Epithelial cell of prostate (primary cell): ENCODE measurements around the gene HGS.

Experiments
- DNase-seq: peaks from one replicate; pipeline ENCODE4 v3.0.0-alpha.2; 2011; ENCODE audit warnings: low read depth, low spot score
- H3K27ac ChIP-seq: fragments of 450-650 bp; 2 replicates; pipeline ENCODE4 v1.5.1; 2017; ENCODE audit warnings: mild to moderate bottlenecking

The HGS gene

GRCh38 chr17:81715107-81715871 is 31.5 kb downstream of the HGS start:
- DNase-seq, result no peak
- no peak overlapping the region for H3K27ac ChIP-seq

GRCh38 chr17:81715872-81716673 is 32.3 kb downstream of the HGS start:
- no peak for DNase-seq
- H3K27ac ChIP-seq, result no peak overlapping the region

- no peak for DNase-seq
- no peak overlapping the region for H3K27ac ChIP-seq
Observed at GRCh38 chr17:81716674-81716996, 32.8 kb downstream of the HGS start.

GRCh38 chr17:81717049-81717765 is 33.4 kb downstream of the HGS start:
- DNase-seq, result no peak

GRCh38 chr17:81717766-81718089 is 33.9 kb downstream of the HGS start:
- no peak overlapping the region for H3K27ac ChIP-seq
- DNase-seq, result no peak

More at GRCh38 chr17:81717049-81717765, 33.4 kb downstream of the HGS start:
- H3K27ac ChIP-seq, result no peak overlapping the region

GRCh38 chr17:81719410-81720266 is 35.8 kb downstream of the HGS start:
- DNase-seq, result no peak
- H3K27ac ChIP-seq, result no peak overlapping the region

- no peak for DNase-seq
- H3K27ac ChIP-seq, result no peak overlapping the region
Observed at GRCh38 chr17:81720267-81721071, 36.7 kb downstream of the HGS start.

- DNase-seq, result no peak
- H3K27ac ChIP-seq, result peak overlapping the region; percentile 52
Observed at GRCh38 chr17:81722184-81723120, 38.6 kb downstream of the HGS start.

- H3K27ac ChIP-seq, result peak overlapping the region; percentile 52
Observed at GRCh38 chr17:81723651-81724209, 39.9 kb downstream of the HGS start.

GRCh38 chr17:81725439-81725838 is 41.6 kb downstream of the HGS start:
- DNase-seq, result no peak
- H3K27ac ChIP-seq, result no peak overlapping the region

More at GRCh38 chr17:81723651-81724209, 39.9 kb downstream of the HGS start:
- DNase-seq, result no peak

- H3K27ac ChIP-seq, result no peak overlapping the region
- DNase-seq, result no peak
Observed at GRCh38 chr17:81726004-81726403, 42.2 kb downstream of the HGS start.

GRCh38 chr17:81727324-81728031 is 43.7 kb downstream of the HGS start:
- DNase-seq, result no peak
- H3K27ac ChIP-seq, result no peak overlapping the region

GRCh38 chr17:81733507-81734404 is 49.9 kb downstream of the HGS start:
- no peak overlapping the region for H3K27ac ChIP-seq
- DNase-seq, result no peak

- no peak for DNase-seq
- no peak overlapping the region for H3K27ac ChIP-seq
Observed at GRCh38 chr17:81734405-81735263, 50.8 kb downstream of the HGS start.

GRCh38 chr17:81735264-81736102 is 51.7 kb downstream of the HGS start:
- no peak for DNase-seq
- peak overlapping the region; percentile 48 for H3K27ac ChIP-seq
